ENCODE results near the gene NFATC1. TPM values are rescaled to one million over a fixed set of nuclear protein-coding genes. Genes with fewer than 3 reads are reported as not detected.

The NFATC1 gene
- total RNA-seq, 2 experiments from 2014 or later, result 73.6 to 73.8 TPM

DNA sequence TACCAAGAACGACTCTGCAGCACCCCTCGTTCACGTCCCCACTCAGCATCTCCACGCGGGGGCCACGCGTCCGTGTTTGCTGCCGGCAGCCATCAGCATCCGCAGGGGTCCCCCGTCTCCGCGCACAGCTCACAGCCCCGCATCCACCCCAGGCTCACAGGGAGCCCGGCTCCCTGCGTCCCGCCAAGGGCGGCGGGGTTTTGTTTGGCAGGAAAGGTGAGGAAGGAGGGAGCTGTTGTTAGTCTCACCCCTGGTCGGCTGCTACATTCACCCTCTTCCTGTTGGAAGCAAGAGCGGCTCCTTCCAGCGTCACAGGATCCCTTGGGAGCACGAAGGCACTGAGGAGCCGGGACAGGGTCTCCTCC lies 152.9 kb downstream of the NFATC1 start:
- CTCF ChIA-PET, result no interaction called here
- POLR2A ChIA-PET, result no interaction called here

DNA sequence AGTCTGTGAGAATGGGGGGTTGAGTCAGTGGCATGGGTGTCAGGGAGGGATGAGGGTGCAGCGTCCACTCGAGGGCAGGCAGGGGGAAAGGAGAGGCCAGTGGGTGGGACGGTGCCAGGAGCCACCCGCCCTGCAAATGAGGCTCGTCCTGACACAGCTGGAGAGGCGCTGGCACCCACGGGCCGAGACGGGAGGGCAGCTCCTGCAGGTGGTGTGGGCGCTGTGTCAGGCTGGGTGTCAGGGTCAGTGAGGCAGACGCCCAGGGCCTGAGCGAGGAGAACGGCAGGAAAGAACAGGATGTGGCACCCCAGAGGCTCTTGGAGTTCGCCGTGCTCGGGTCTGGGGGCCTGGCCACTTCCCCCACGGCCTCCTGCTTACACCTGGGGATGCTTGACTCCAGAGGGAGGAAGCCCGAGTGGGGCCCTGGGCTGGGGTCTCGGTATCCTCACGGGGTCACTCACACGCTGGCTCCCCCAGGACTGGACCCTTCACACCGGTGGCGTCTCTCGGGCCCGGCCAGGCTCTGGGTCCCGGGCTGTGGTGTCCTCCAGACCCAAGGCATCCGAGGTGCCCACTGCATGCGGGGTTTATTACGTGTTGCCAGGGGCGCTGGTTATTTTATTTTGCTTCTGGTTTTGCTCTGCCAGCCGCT lies 153.4 kb downstream of the NFATC1 start:
- CTCF ChIA-PET, result no interaction called here
- POLR2A ChIA-PET, result no interaction called here

GRCh38 chr18:79549638-79550000 lies 153.9 kb downstream of the NFATC1 start:
- CTCF ChIA-PET, result no interaction called here
- POLR2A ChIA-PET, result no interaction called here

- CTCF ChIA-PET, result no interaction called here
- POLR2A ChIA-PET, result no interaction called here
Observed at GRCh38 chr18:79552140-79552631, 156.5 kb downstream of the NFATC1 start.

DNA sequence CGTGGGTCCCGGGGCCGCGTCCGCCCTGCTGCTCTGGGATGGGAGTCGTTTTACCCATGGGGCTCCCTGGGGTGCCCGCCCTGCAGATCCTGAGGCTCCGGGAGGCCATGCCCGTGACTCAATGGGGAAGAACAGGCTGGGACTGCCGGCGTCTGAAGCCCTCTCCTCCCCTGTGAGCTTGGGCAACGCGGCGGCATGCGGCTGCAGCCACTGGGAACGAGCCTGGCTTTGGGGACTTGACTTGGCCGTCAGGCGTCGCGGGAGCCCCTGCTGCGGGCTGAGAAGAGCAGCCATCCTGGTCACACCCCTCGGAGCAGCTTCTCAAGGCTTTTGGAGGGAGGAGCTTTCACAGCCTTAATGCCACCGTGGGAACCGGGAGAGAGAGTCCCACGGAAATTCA lies 157.0 kb downstream of the NFATC1 start:
- POLR2A ChIA-PET, result no interaction called here
- CTCF ChIA-PET, result no interaction called here

DNA sequence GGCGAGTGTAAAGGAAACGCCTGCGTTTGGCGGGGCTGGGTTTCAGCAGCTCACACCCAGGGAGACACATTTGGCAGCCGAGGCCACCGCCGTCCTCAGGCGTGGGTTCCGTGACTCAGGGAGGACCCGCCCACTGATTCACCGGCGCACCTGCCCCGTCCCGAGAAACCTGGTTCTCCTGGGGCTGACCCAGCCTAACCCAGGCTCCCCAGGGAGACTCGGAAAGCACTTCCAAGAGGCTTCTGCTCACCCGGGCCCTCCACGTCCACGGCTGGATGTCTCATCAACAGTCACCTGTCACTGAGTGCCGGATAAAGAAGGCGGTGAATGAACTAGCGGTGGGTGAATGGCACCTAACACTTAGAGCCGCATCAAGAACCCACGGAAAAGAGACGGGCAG lies 157.4 kb downstream of the NFATC1 start:
- ChIA-PET POLR2A (no interaction called here), CTCF (no interaction called here)

- POLR2A ChIA-PET, result no interaction called here
- CTCF ChIA-PET, result interaction anchor here (1.0 kb wide), 1 partner anchor 15 kb away, joined by 3 read pairs; no protein-coding TSS in a partner anchor
Observed at GRCh38 chr18:79553696-79554095, 158.0 kb downstream of the NFATC1 start.

DNA sequence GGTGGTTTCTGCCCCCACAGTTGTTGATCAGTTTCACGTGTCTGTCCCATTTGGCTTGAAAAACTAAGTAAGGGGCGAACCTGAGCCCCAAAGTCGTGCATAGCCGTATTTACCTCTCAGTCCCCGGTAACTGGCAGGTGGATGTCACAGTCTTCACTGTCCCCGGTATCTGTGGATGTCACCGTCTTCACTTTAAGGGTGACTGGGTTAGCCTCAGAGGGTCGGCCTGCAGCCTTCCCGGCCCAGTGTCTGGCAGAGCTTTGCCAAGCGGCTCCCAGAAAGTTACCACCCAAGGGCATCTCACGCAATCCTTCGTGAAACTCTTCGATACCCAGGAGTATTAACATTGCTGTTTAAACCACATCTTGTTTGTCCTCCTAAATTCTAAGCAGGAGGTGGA lies 158.6 kb downstream of the NFATC1 start:
- ChIA-PET CTCF (interaction anchor here (0.5 to 1.0 kb wide), 2 partner anchors 16 to 74 kb away, joined by 3 read pairs; no protein-coding TSS in a partner anchor), POLR2A (no interaction called here)

DNA sequence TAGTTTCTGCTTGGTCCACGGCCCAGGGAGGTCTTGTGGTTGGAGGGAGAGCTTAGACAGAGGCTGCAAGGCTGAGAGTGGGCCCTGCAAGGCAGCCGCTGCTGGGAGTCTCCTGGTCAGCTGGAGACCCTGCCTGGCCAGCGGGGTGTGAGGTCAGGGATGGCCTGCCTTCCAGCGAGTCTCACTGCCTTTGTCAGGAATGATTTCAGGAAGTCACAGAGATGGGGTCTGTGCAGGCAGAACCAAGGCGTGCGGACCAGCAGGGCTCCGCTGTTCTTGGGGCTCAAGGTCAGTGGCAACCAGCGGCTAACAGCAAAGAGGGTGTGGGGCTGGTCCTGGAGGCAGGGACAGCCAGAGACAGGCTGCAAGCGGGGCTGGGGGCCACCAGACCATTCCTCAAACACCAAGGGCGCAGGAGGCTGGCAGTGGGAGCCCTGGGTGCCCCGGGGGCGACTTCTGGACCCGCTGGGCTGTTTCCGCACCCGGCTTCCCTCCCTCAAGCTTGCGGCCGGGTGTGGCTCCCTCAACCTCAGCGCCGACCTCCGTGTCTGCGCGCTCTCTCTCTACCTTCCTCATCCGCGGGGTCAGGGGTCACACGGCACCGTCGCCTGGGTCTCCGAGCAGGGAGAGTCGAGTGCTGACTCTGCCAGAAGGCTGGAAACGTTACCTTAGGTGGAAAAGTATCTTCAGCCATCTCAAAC lies 159.4 kb downstream of the NFATC1 start:
- POLR2A ChIA-PET, result no interaction called here
- CTCF ChIA-PET, result interaction anchor here (1.0 kb wide), 1 partner anchor 16 kb away, joined by 3 read pairs; no protein-coding TSS in a partner anchor

GRCh38 chr18:79555885-79556284 lies 160.2 kb downstream of the NFATC1 start:
- POLR2A ChIA-PET, result no interaction called here
- CTCF ChIA-PET, result no interaction called here

DNA sequence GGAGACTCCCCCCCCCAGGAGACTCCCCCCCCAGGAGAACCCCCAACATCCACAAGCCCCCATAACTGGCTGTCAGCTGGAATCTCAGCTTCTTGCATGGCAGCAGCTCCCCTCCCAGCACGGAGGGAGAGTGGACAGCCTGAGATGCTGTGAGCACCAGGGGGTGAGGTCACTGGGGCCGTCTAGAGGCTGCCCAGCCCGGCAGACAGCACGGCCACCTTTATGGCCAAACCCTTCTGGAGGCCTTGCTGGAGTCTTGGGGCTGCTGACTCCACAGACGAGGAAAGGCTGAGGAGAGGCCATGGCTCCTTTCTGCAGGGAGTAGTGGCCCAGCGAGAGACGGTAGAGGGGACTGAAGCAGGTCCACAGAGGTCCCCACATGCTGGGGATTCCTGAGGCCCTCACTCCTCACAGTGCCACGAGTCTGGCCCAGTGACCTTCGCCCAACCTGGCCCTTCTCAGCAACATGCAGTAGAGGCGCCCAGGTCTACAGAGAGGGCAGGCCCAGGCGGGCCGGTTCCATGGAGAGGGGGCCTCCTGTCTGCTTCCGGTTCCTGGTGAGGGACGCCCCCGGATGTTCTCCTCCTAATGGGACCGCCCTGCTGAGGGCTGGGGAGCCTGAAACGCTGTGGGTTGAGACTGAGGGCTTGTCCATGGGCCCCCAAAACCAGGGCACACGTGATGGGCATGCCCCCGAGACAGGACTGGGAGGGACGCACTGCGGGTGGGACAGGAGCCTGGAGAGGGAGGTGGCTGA lies 161.3 kb downstream of the NFATC1 start:
- ChIA-PET POLR2A (no interaction called here), CTCF (no interaction called here)

- CTCF ChIA-PET, result no interaction called here
- POLR2A ChIA-PET, result no interaction called here
Observed at GRCh38 chr18:79558196-79558932, 162.6 kb downstream of the NFATC1 start.

DNA sequence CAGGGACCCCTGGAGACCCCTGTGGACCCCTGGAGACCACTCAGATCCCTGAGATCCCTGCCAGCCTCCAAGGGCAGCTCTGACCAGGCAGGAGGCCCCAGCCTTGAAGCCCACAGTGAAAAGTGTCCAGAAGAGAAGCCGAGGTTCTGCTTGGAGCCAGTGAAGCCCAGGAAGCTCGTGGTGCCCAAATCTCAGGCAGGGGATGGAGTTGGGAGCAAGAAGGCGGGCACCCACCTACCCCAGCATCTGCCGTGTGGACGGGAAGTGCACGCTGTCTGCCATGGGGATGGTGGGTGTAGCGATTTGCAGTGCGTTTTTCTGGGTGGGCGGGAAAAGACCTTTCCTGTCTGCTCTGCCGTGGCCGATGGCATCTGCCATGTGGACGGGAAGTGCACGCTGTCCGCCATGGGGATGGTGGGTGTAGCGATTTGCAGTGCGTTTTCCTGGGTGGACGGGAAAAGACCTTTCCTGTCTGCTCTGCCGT lies 163.2 kb downstream of the NFATC1 start:
- CTCF ChIA-PET, result no interaction called here
- POLR2A ChIA-PET, result no interaction called here

DNA sequence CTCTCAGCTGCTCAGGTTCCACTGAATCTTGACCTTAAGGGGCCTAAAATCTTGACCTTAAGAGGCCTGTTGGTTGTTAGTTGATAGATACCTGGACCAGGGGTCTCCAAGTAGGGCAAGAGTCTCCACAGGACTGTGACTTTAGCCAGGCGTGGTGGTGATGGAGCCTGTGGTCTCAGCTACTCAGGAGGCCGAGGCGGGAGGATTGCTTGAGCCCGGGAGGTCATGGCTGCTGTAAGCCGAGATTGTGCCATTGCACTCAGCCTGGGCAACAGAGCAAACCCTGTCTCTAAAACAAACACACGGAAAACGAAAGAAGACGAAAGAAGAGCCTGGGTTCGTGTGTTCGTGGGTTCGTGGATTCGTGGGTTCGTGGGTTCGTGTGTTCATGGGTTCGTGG lies 163.7 kb downstream of the NFATC1 start:
- ChIA-PET POLR2A (no interaction called here), CTCF (no interaction called here)

- ChIA-PET POLR2A (no interaction called here), CTCF (no interaction called here)
Observed at GRCh38 chr18:79560042-79560860, 164.5 kb downstream of the NFATC1 start.

GRCh38 chr18:79560861-79561210 lies 165.1 kb downstream of the NFATC1 start:
- ChIA-PET POLR2A (no interaction called here), CTCF (no interaction called here)

DNA sequence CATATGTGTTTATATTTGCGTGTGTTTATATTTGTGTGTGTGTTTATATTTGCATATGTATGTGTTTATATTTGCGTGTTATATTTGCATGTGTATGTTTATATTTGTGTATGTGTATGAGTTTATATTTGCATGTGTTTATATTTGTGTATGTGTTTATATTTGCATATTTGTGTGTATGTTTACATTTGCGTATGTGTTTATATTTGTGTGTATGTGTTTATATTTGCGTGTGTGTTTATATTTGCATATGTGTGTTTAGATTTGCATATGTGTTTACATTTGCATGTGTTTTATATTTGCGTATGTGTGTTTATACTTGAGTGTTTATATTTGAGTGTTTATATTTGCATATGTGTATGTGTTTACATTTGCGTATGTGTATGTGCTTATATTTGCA lies 168.2 kb downstream of the NFATC1 start:
- CTCF ChIA-PET, result no interaction called here
- POLR2A ChIA-PET, result no interaction called here

GRCh38 chr18:79564441-79564840 lies 168.7 kb downstream of the NFATC1 start:
- POLR2A ChIA-PET, result no interaction called here
- CTCF ChIA-PET, result interaction anchor here (0.6 kb wide), 1 partner anchor 174 kb away, joined by 3 read pairs; no protein-coding TSS in a partner anchor

- ChIA-PET CTCF (no interaction called here), POLR2A (no interaction called here)
Observed at GRCh38 chr18:79566771-79567431, 171.2 kb downstream of the NFATC1 start.
